ENCODE results near the gene ZNF280D.

DNA sequence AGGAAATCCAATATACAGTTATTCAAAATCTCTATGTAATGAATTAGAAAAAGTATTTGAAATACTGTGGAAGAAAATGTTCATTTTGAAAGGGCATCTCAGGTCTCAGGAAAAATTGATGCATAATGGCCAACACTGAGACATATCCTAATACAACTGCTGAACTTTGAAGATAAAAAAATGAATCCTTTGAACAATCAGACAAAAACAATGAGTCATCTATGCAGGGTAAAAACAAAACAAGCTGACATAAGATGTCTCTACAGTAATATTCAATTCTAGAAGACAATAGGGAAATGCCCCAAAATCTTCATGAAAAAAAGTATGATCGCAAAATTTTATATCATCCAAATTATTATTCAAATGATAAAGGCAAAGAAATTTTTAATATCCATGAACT, 34.0 kb upstream of the ZNF280D start:
- TF ChIP-seq POLR2A (IDR thresholded peaks at IDR 0.05; ENCODE audit: low read depth, low read length) = no peak
- no peak for TF ChIP-seq POLR2AphosphoS5 (IDR thresholded peaks at IDR 0.05; ENCODE audit: low read depth, low read length)
- no peak for TF ChIP-seq TAF1 (IDR thresholded peaks at IDR 0.05; ENCODE audit: low read depth, low read length)
- TF ChIP-seq POU2F2 (IDR thresholded peaks at IDR 0.05; ENCODE audit: low read depth, low read length) = no peak
- no peak for TF ChIP-seq SPI1 (IDR thresholded peaks at IDR 0.05; ENCODE audit: low read depth, low read length)
- no peak for TF ChIP-seq PAX5 (IDR thresholded peaks at IDR 0.05; ENCODE audit: insufficient read depth, low read length, severe bottlenecking)
